ENCODE results near the gene INHBA. TPM values are rescaled to one million over a fixed set of nuclear protein-coding genes. Genes with fewer than 3 reads are reported as not detected.

The INHBA gene
- total RNA-seq, 1 donor from 2014 or later = 103 TPM

GRCh38 chr7:41695661-41696322 lies 7.1 kb downstream of the INHBA start:
- Histone ChIP-seq H3K9ac (ENCODE audit: low read length) (peak overlapping the region; percentile 98), H3K4me3 (ENCODE audit: insufficient read depth, low read depth, low read length) (peak overlapping the region; percentile 91), H3K9me3 (ENCODE audit: insufficient read depth, low read depth, low read length) (no peaks in the 10 kb centered on the region), H3K27ac (ENCODE audit: low read depth, low read length) (peak overlapping the region; percentile 91), H2AFZ (ENCODE audit: low read depth, low read length) (no peak overlapping the region), H3K4me2 (ENCODE audit: low read length) (peak overlapping the region; percentile 94), H3K4me1 (ENCODE audit: insufficient read depth, low read length) (peaks cover 35% of the 10 kb centered on the region), H3K27me3 (ENCODE audit: insufficient read depth, low read length) (no peaks in the 10 kb centered on the region), H3K36me3 (ENCODE audit: insufficient read depth, low read length) (peaks cover 62% of the 10 kb centered on the region), H3K79me2 (ENCODE audit: insufficient read depth, low read length) (peaks cover 100% of the 10 kb centered on the region), H4K20me1 (ENCODE audit: insufficient read depth, low read length) (peaks cover 84% of the 10 kb centered on the region)
- no peaks in the 10 kb centered on the region for H3K9me3 Mint-ChIP-seq (ENCODE audit: unreplicated experiment)
- DNase-seq (ENCODE audit: low read depth) (peak; percentile 89), FAIRE-seq (peak; percentile 83)
- H3K4me1 Mint-ChIP-seq (ENCODE audit: low read depth, unreplicated experiment) = peaks cover 56% of the 10 kb centered on the region
- TF ChIP-seq EZH2 (IDR thresholded peaks at IDR 0.05; ENCODE audit: insufficient read depth, low read length) = no peak
- TF ChIP-seq, protein P1, sequence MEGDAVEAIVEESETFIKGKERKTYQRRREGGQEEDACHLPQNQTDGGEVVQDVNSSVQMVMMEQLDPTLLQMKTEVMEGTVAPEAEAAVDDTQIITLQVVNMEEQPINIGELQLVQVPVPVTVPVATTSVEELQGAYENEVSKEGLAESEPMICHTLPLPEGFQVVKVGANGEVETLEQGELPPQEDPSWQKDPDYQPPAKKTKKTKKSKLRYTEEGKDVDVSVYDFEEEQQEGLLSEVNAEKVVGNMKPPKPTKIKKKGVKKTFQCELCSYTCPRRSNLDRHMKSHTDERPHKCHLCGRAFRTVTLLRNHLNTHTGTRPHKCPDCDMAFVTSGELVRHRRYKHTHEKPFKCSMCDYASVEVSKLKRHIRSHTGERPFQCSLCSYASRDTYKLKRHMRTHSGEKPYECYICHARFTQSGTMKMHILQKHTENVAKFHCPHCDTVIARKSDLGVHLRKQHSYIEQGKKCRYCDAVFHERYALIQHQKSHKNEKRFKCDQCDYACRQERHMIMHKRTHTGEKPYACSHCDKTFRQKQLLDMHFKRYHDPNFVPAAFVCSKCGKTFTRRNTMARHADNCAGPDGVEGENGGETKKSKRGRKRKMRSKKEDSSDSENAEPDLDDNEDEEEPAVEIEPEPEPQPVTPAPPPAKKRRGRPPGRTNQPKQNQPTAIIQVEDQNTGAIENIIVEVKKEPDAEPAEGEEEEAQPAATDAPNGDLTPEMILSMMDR (IDR thresholded peaks at IDR 0.05; ENCODE audit: insufficient read depth, low read depth, low read length) = no peak
- peak overlapping the region; percentile 34 for H3K27ac Mint-ChIP-seq (ENCODE audit: unreplicated experiment)
- H3K36me3 Mint-ChIP-seq (ENCODE audit: low read depth, unreplicated experiment) = peaks cover 30% of the 10 kb centered on the region
- no peaks in the 10 kb centered on the region for H3K27me3 Mint-ChIP-seq (ENCODE audit: low read depth, unreplicated experiment)
- H3K4me3 Mint-ChIP-seq (ENCODE audit: unreplicated experiment) = peak overlapping the region; percentile 99

- H3K79me2 ChIP-seq (ENCODE audit: insufficient read depth, low read length) = peaks cover 100% of the 10 kb centered on the region
- DNase-seq (ENCODE audit: low read depth) = no peak
- no peak overlapping the region for H2AFZ ChIP-seq (ENCODE audit: low read depth, low read length)
- H3K9me3 ChIP-seq (ENCODE audit: insufficient read depth, low read depth, low read length) = no peaks in the 10 kb centered on the region
- peaks cover 58% of the 10 kb centered on the region for H3K4me1 Mint-ChIP-seq (ENCODE audit: low read depth, unreplicated experiment)
- no peak for TF ChIP-seq EZH2 (IDR thresholded peaks at IDR 0.05; ENCODE audit: insufficient read depth, low read length)
- TF ChIP-seq, protein P1 (IDR thresholded peaks at IDR 0.05; ENCODE audit: insufficient read depth, low read depth, low read length) = no peak
- peaks cover 96% of the 10 kb centered on the region for H4K20me1 ChIP-seq (ENCODE audit: insufficient read depth, low read length)
- peak overlapping the region; percentile 99 for H3K4me3 Mint-ChIP-seq (ENCODE audit: unreplicated experiment)
- peak overlapping the region; percentile 94 for H3K4me2 ChIP-seq (ENCODE audit: low read length)
- H3K27me3 ChIP-seq (ENCODE audit: insufficient read depth, low read length) = no peaks in the 10 kb centered on the region
- H3K4me1 ChIP-seq (ENCODE audit: insufficient read depth, low read length) = peaks cover 35% of the 10 kb centered on the region
- peaks cover 39% of the 10 kb centered on the region for H3K36me3 Mint-ChIP-seq (ENCODE audit: low read depth, unreplicated experiment)
- peak overlapping the region; percentile 91 for H3K27ac ChIP-seq (ENCODE audit: low read depth, low read length)
- no peaks in the 10 kb centered on the region for H3K9me3 Mint-ChIP-seq (ENCODE audit: unreplicated experiment)
- H3K36me3 ChIP-seq (ENCODE audit: insufficient read depth, low read length) = peaks cover 75% of the 10 kb centered on the region
- no peak for FAIRE-seq
- H3K27ac Mint-ChIP-seq (ENCODE audit: unreplicated experiment) = no peak overlapping the region
- no peaks in the 10 kb centered on the region for H3K27me3 Mint-ChIP-seq (ENCODE audit: low read depth, unreplicated experiment)
- H3K4me3 ChIP-seq (ENCODE audit: insufficient read depth, low read depth, low read length) = peak overlapping the region; percentile 5
- peak overlapping the region; percentile 98 for H3K9ac ChIP-seq (ENCODE audit: low read length)
Observed at GRCh38 chr7:41694495-41694894, 8.4 kb downstream of the INHBA start.
